ENCODE results near the gene MICU2.
"Not testable (repeated sequence)": the region's sequence is repeated elsewhere in the genome, so short reads cannot be mapped to it uniquely, and the experiment has no call there.

The MICU2 gene

GRCh38 chr13:21596722-21597121, 7.2 kb downstream of the MICU2 start:
- DNase-seq (ENCODE audit: insufficient read length, low spot score), result no peak
- FAIRE-seq, result no peak

- DNase-seq (ENCODE audit: insufficient read length, low spot score) (no peak), FAIRE-seq (no peak)
Observed at GRCh38 chr13:21595546-21595822, 8.5 kb downstream of the MICU2 start.

- FAIRE-seq, result no peak
- DNase-seq (ENCODE audit: insufficient read length, low spot score), result no peak
Observed at GRCh38 chr13:21594715-21595545, 9.0 kb downstream of the MICU2 start.

GRCh38 chr13:21590665-21591456, 13.1 kb downstream of the MICU2 start:
- DNase-seq (ENCODE audit: insufficient read length, low spot score); FAIRE-seq: not testable (repeated sequence)

- DNase-seq (ENCODE audit: insufficient read length, low spot score), result no peak
- FAIRE-seq, result no peak
Observed at GRCh38 chr13:21590231-21590630, 13.7 kb downstream of the MICU2 start.

GRCh38 chr13:21589510-21589909, 14.5 kb downstream of the MICU2 start:
- FAIRE-seq; DNase-seq (ENCODE audit: insufficient read length, low spot score): not testable (repeated sequence)

GRCh38 chr13:21588411-21588810, 15.6 kb downstream of the MICU2 start:
- FAIRE-seq; DNase-seq (ENCODE audit: insufficient read length, low spot score): not testable (repeated sequence)

- no peak for DNase-seq (ENCODE audit: insufficient read length, low spot score)
- no peak for FAIRE-seq
Observed at GRCh38 chr13:21584973-21585592, 18.9 kb downstream of the MICU2 start.

- FAIRE-seq, result no peak
- peak; percentile 29 for DNase-seq (ENCODE audit: insufficient read length, low spot score)
Observed at GRCh38 chr13:21583478-21583877, 20.5 kb downstream of the MICU2 start.

- FAIRE-seq, result no peak
- DNase-seq (ENCODE audit: insufficient read length, low spot score), result no peak
Observed at GRCh38 chr13:21580736-21581135, 23.2 kb downstream of the MICU2 start.

GRCh38 chr13:21579754-21580316, 24.1 kb downstream of the MICU2 start:
- DNase-seq (ENCODE audit: insufficient read length, low spot score) (no peak), FAIRE-seq (no peak)

- no peak for FAIRE-seq
- DNase-seq (ENCODE audit: insufficient read length, low spot score), result no peak
Observed at GRCh38 chr13:21578748-21579147, 25.2 kb downstream of the MICU2 start.

- peak; percentile 1 for DNase-seq (ENCODE audit: insufficient read length, low spot score)
Observed at GRCh38 chr13:21576426-21576825, 27.5 kb downstream of the MICU2 start.

GRCh38 chr13:21573920-21574712, 29.9 kb downstream of the MICU2 start:
- FAIRE-seq (no peak), DNase-seq (ENCODE audit: insufficient read length, low spot score) (no peak)

More at GRCh38 chr13:21576426-21576825, 27.5 kb downstream of the MICU2 start:
- no peak for FAIRE-seq

- FAIRE-seq (no peak), DNase-seq (ENCODE audit: insufficient read length, low spot score) (no peak)
Observed at GRCh38 chr13:21569686-21570085, 34.3 kb downstream of the MICU2 start.

- DNase-seq (ENCODE audit: insufficient read length, low spot score) (no peak), FAIRE-seq (no peak)
Observed at GRCh38 chr13:21568854-21569253, 35.1 kb downstream of the MICU2 start.

- FAIRE-seq (no peak), DNase-seq (ENCODE audit: insufficient read length, low spot score) (peak; percentile 1)
Observed at GRCh38 chr13:21567714-21568113, 36.3 kb downstream of the MICU2 start.

GRCh38 chr13:21557995-21558394, 46.0 kb downstream of the MICU2 start:
- DNase-seq (ENCODE audit: insufficient read length, low spot score), result no peak
- no peak for FAIRE-seq

GRCh38 chr13:21556051-21556450, 47.9 kb downstream of the MICU2 start:
- FAIRE-seq, result no peak

GRCh38 chr13:21553261-21553660, 50.7 kb downstream of the MICU2 start:
- FAIRE-seq, result not testable (repeated sequence)

More at GRCh38 chr13:21556051-21556450, 47.9 kb downstream of the MICU2 start:
- no peak for DNase-seq (ENCODE audit: insufficient read length, low spot score)

More at GRCh38 chr13:21553261-21553660, 50.7 kb downstream of the MICU2 start:
- not testable (repeated sequence) for DNase-seq (ENCODE audit: insufficient read length, low spot score)

All from HTR-8/SVneo (cell line).